ENCODE results near the gene PIP4K2A.

The PIP4K2A gene

GRCh38 chr10:22489467-22489866 lies 224.9 kb downstream of the PIP4K2A start:
- Mint-ChIP-seq H3K36me3 (ENCODE audit: insufficient read depth) (peaks cover 2% of the 10 kb centered on the region), H3K4me1 (peaks cover 23% of the 10 kb centered on the region), H3K27ac (ENCODE audit: low read depth) (no peak overlapping the region), H3K27me3 (peaks cover 20% of the 10 kb centered on the region), H3K9me3 (no peaks in the 10 kb centered on the region), H3K4me3 (no peak overlapping the region)
- ATAC-seq (replicated peaks; ENCODE audit: extremely low read depth, poor library complexity, severe bottlenecking) (no peak), DNase-seq (ENCODE audit: low spot score in 2 of 2) (no peak)

- no peak for ATAC-seq (replicated peaks; ENCODE audit: extremely low read depth, poor library complexity, severe bottlenecking)
- no peak for DNase-seq (ENCODE audit: low spot score in 2 of 2)
- no peak overlapping the region for H3K4me3 Mint-ChIP-seq
- no peak overlapping the region for H3K27ac Mint-ChIP-seq (ENCODE audit: low read depth)
- peaks cover 2% of the 10 kb centered on the region for H3K36me3 Mint-ChIP-seq (ENCODE audit: insufficient read depth)
- peaks cover 20% of the 10 kb centered on the region for H3K27me3 Mint-ChIP-seq
- H3K4me1 Mint-ChIP-seq, result peaks cover 11% of the 10 kb centered on the region
- H3K9me3 Mint-ChIP-seq, result no peaks in the 10 kb centered on the region
Measured at GRCh38 chr10:22486431-22486830, 227.9 kb downstream of the PIP4K2A start.

All from central memory CD8-positive, alpha-beta T cell (primary cell).